Peyer's patch (tissue), 4 donors: ENCODE data around the gene DNHD1. TPM values are rescaled to one million over a fixed set of nuclear protein-coding genes. Genes with fewer than 3 reads are reported as not detected.

Source experiments
- DNase-seq, 3 donors: peaks; one replicate each; pipeline ENCODE4 v3.0.0-alpha.2; 2017 to 2019
- H3K27ac ChIP-seq, 4 donors: fragments of 200-600 bp; sonication (generic); one replicate each; pipeline ENCODE4 v1.5.1; 2016 to 2019
- H3K27me3 ChIP-seq, 2 donors: fragments of 200-600 bp; sonication (generic); one replicate each; pipeline ENCODE4 v1.5.1; 2019
- H3K36me3 ChIP-seq, 3 donors: fragments of 200-600 bp; sonication (generic); one replicate each; pipeline ENCODE4 v1.5.1; 2016 to 2019
- H3K4me1 ChIP-seq, 4 donors: fragments of 200-600 bp; sonication (generic); one replicate each; pipeline ENCODE4 v1.5.1; 2016 to 2019
- H3K4me3 ChIP-seq, 4 donors: fragments of 200-600 bp; sonication (generic); 1 replicate in 3 of 4; 2 replicates in 1 of 4; pipeline ENCODE4 v1.5.1; 2016 to 2019; ENCODE audit warnings: mild to moderate bottlenecking in 1 of 4
- H3K9me3 ChIP-seq, 4 donors: fragments of 200-600 bp; sonication (generic); one replicate each; pipeline ENCODE4 v1.5.1; 2016 to 2019; ENCODE audit warnings: mild to moderate bottlenecking in 1 of 4
- CTCF ChIP-seq, 6 experiments: fragments of 450-650 bp in 4 of 6; fragments of 200-600 bp in 2 of 6; sonication (generic) in 1 of 6; IDR thresholded peaks; one replicate each; pipeline ENCODE4 v1.5.1; 2017 to 2019; ENCODE audit warnings: antibody characterized with exemption in 6 of 6, mild to moderate bottlenecking in 3 of 6, moderate library complexity in 1 of 6
- POLR2A ChIP-seq, 2 donors: fragments of 450-650 bp; IDR thresholded peaks; one replicate each; pipeline ENCODE4 v1.5.1; 2017; ENCODE audit warnings: antibody characterized with exemption in 2 of 2, mild to moderate bottlenecking in 2 of 2, moderate library complexity in 2 of 2
- total RNA-seq, 4 donors: library from RNA; depleted of rRNA; stranded (reverse); fragments of >200 nt; gene quantifications; one replicate each; pipeline ENCODE4 v1.1.0, GENCODE V29; 2016

The DNHD1 gene
- total RNA-seq, 4 donors from 2014 or later, result 23.5 to 64.4 (median 52.0) TPM

GRCh38 chr11:6553634-6554033 lies 56.6 kb downstream of the DNHD1 start:
- no peaks in the 10 kb centered on the region for H3K4me1 ChIP-seq
- TF ChIP-seq CTCF (IDR thresholded peaks at IDR 0.05) (no peak), POLR2A (IDR thresholded peaks at IDR 0.05) (no peak)
- no peak for DNase-seq
- no peaks in the 10 kb centered on the region for H3K9me3 ChIP-seq
- no peaks in the 10 kb centered on the region for H3K27me3 ChIP-seq
- H3K36me3 ChIP-seq, result no peaks in the 10 kb centered on the region
- H3K4me3 ChIP-seq, result no peak overlapping the region
- no peak overlapping the region for H3K27ac ChIP-seq

- Histone ChIP-seq H3K27ac (no peak overlapping the region), H3K36me3 (no peaks in the 10 kb centered on the region), H3K4me3 (no peak overlapping the region), H3K27me3 (no peaks in the 10 kb centered on the region), H3K9me3 (no peaks in the 10 kb centered on the region), H3K4me1 (no peaks in the 10 kb centered on the region)
- TF ChIP-seq POLR2A (IDR thresholded peaks at IDR 0.05), result no peak
- DNase-seq, result no peak
Observed at GRCh38 chr11:6554828-6555706, 58.0 kb downstream of the DNHD1 start.

- no peak overlapping the region for H3K27ac ChIP-seq
- no peak for DNase-seq
Observed at GRCh38 chr11:6556139-6556949, 59.3 kb downstream of the DNHD1 start.

GRCh38 chr11:6557063-6557462 lies 60.0 kb downstream of the DNHD1 start:
- Histone ChIP-seq H3K36me3 (no peaks in the 10 kb centered on the region), H3K4me1 (no peaks in the 10 kb centered on the region), H3K9me3 (no peaks in the 10 kb centered on the region), H3K27me3 (no peaks in the 10 kb centered on the region), H3K4me3 (no peak overlapping the region), H3K27ac (no peak overlapping the region)
- no peak for DNase-seq
- TF ChIP-seq CTCF (IDR thresholded peaks at IDR 0.05) (no peak), POLR2A (IDR thresholded peaks at IDR 0.05) (no peak)

More at GRCh38 chr11:6556139-6556949, 59.3 kb downstream of the DNHD1 start:
- TF ChIP-seq CTCF (IDR thresholded peaks at IDR 0.05), result no peak
- TF ChIP-seq POLR2A (IDR thresholded peaks at IDR 0.05), result no peak
- H3K27me3 ChIP-seq, result no peaks in the 10 kb centered on the region
- H3K36me3 ChIP-seq, result no peaks in the 10 kb centered on the region
- H3K9me3 ChIP-seq, result no peaks in the 10 kb centered on the region
- H3K4me3 ChIP-seq, result no peak overlapping the region
- H3K4me1 ChIP-seq, result no peaks in the 10 kb centered on the region

GRCh38 chr11:6557761-6558674 lies 60.9 kb downstream of the DNHD1 start:
- Histone ChIP-seq H3K36me3 (no peaks in the 10 kb centered on the region), H3K4me1 (no peaks in the 10 kb centered on the region), H3K27me3 (no peaks in the 10 kb centered on the region), H3K27ac (no peak overlapping the region), H3K9me3 (no peaks in the 10 kb centered on the region), H3K4me3 (no peak overlapping the region)
- no peak for DNase-seq
- TF ChIP-seq POLR2A (IDR thresholded peaks at IDR 0.05) (no peak), CTCF (IDR thresholded peaks at IDR 0.05) (no peak)
